Measurements from ENCODE around the gene OR52K1.

The OR52K1 gene

DNA sequence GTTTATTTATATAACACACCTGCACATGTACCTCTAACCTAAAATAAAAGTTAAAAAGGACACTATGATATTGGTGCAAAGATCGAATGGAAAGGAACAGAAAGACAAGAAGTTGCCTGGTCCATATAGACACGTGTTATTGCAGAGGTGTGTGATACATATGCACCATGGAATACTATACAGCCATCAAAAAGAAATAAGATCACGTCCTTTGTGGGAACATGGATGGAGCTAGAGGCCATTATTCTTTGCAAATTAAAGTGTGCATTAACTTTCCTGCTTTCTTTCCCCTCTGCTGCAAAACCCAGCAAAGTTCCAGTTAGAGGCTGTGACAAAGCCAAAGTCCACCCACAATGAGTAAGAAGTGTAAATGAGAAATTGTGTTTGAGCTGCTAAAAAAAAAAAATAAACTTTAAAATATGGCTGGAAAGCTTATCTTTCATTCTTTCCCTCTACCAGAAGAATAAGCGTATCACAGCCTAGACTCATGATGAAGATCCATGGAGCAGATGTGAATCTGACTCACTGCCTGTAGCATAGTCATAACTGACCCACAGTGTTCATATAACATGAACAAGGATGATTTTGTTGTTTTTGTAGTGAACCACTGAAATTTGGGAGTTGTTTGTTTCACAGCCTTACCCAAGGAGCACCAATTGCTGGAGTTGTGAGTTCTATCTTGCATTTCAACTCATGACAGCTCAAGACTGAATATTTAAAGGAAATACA lies 9.6 kb downstream of the OR52K1 start:
- no peak for DNase-seq

DNA sequence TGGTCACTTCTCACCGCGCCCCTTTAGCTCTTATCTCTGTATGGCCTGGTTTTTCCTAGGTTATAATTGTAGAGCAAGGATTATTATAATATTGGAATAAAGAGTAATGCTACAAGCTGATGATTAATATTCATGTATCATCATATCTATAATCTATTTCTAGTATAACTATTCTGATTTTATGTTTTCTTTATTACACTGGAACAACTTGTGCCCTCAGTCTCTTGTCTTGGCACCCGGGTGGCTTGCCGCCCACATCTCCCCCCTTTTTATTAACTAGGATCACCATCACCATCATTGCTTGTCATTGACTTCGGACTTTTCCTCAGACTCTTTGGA lies 11.0 kb downstream of the OR52K1 start:
- DNase-seq: no peak

DNA sequence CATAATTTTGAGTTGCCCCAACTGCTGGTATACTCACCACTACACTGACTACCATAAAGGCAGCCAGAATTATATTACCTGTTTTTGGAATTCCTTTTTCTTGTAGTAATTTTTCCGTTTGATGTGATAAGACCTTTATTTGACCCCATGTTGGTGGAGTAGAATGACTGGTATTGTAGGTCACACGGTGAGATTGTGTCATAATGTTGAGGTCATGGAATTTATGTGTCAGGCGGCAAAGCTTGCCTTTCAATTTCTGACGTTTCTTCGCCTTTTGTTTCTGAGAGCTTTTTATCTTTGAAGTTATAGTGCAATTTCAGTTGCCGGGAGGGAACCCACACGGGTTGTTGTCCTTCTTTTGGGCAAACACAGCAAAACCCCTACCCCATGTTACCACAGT lies 13.0 kb downstream of the OR52K1 start:
- DNase-seq: no peak

DNA sequence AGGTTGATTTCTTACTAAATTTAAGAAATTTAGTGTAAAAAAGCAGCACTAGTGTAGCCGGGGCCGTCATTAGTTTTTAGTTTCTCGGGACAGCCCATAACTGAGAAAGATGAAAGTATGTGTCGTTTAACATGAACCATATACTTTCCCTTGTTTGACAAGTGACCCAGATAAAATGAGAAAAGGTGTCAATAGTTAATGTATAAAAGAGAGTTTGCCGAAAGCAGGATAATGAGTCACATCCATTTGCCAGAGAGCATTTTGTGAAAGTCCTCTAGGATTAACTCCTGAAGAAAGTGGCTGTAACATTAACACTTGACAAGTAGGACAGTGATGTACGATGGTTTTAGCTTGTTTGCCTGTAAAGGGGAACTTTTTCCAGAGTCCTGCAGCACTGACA lies 13.5 kb downstream of the OR52K1 start:
- no peak for DNase-seq

DNA sequence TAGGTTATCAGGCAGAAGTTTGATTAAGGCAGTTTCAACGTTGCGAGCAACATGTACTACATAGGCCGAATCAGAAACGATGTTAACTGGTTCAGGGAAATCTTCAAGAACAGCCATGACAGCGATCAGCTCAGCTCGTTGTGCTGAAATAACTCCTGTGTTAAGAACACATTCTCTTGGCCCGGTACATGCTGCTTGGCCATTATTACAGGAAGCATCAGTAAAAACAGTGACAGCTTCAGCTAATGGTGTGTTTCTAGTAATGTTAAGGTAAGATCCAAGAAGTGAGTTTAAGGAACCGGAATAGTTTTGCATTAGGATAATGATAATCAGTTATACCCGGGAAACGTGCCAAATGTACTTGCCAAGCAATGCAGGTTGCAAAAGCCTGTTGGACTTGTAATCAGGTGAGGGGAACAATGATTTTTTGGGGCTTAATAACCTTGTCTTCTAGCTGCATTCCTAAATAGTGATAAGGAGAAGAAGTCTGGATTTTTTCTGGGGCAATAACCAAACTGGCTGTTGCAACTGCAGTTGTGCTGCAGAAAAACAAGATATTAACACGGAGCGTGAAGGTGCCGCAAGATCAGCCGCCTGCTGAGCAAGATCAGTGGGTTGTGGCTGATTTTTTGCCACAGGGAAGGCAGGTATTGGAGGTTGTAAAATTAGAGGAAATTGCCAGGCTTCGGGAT lies 14.3 kb downstream of the OR52K1 start:
- no peak for DNase-seq

DNA sequence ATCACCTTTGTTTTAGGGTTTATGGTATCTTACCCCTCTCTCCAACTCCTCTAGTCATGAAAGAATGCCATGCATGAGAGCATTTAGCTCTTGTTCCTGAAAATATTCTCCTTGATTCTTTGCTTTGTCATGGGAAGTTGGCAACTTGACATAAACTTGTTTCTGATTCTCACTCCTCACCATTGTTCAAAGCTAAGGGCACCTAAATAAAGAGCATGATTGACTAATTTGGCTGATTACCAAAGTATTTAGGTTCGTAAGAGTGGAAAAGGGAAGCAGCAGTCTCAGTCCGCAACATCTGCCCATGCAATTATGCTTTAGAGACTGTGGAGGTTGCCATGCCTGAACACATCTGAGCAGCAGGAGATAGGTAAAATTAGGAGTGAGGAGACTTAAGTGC lies 26.4 kb downstream of the OR52K1 start:
- DNase-seq: peak; percentile 27

DNA sequence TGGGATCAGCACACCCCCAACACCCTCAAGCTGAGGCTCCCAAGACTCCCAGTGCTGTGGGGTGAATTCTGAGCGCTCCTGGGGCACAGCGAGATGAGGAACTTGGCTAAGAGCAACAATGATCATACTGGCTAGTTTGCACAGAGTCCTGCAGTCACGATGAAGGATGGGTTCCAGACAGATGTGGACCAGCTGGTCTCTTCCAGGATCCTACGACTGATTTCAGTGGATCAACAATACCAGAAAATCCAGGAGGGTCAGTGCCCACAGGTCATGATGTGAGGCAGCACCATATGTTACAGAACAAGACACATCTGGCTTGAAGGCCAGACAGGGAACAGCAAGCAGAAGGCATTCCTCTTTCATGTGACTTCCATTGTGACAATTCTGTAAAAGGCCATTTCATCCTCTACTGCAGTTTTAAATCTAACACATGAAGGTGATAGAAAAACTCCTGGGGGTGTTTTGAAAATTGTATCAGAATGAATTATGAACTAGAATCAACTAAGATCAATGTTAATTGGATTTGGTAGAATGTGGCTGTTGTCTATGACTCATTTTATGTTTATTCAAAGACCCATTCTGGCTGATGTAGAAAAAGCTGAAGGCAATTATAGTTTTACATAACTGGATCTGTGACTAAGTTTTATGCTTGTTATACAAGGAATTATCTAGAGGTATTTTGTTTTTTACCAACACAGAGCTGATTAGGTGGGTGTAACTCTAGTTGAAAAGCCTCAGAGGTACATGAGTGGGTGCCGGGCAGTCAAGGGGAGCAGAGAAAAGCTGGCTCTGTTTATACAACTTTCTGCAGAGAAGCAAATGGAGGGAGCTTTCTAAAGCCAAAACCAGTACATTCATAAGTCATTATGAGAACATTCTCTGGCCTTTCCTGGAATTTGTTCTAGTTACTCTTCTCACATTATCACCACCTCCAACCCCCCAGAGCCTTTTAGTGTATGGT lies 29.1 kb downstream of the OR52K1 start:
- DNase-seq: no peak

DNA sequence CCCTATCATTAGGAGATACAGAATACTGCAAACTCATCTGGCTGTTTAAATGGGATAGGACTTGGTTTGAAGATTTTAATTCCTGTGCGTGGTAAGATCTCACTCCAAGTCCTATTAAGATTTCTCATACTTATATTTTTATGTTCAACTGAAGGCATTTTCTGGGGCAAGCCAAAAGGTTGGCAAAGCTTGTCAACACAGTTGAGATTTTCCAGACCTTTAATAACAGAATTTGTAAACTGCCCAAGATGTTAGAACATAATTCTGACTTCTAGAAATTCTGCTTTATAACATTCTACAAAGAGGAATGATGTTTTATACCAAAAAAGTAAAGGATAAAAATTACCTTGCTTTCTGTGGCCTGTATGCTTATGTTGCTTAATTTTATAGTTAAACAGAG lies 31.8 kb downstream of the OR52K1 start:
- no peak for DNase-seq

DNA sequence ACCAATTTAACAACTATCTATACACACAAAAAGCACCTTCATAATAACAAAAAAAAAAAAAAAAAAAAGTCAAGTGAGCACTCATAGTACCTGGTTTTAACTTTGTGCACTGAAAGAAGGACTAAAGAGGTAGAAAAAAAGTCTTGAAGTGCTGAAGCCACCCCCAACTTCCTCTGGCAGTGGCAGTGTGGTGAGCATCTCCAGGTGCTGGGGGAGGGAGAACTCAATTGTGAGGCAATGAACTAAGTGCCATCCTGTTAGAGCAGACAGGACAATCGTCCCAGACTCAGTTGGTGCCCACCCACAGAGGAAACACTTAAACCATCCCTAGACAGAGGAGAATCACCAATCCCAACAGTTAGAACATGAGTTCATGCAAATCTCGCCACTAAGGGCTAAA lies 39.9 kb downstream of the OR52K1 start:
- DNase-seq: no peak

DNA sequence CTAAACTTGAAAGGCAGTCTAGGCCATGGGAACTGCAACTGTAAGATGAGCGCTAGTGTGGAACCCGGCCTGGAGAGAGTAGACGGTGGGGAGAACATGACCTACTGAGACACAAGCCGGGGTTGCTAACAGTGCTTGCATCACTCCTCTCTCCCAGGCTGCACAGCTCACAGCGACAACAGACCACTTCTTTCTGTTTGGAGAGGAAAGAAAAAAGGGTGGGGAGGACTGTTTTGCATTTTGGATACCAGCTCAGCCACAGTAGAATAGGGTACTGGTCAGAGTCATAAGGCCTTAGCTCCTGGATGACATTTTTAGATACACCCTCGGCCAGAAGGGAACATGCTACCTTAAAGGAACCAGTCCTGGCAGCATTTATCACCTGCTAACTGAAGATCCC lies 40.3 kb downstream of the OR52K1 start:
- no peak for DNase-seq

DNA sequence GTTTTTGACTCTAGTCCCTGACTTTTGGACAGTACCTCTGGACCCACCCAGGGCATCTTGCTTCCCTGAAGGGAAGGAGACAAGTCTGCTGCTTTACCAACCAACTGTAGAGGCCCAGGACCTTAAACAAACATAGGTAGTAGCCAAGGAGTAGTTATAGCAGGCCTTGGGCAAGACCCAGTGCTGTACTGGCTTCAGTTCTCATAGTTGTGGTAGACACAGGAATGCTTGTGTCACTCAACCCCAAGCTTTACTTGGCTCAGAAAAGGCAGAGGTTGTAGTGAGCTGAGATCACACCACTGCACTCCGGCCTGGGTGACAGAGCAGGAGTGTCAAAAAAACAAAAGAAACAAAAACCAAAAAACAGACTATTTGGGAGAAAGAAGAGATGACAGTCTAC lies 41.2 kb downstream of the OR52K1 start:
- no peak for DNase-seq

DNA sequence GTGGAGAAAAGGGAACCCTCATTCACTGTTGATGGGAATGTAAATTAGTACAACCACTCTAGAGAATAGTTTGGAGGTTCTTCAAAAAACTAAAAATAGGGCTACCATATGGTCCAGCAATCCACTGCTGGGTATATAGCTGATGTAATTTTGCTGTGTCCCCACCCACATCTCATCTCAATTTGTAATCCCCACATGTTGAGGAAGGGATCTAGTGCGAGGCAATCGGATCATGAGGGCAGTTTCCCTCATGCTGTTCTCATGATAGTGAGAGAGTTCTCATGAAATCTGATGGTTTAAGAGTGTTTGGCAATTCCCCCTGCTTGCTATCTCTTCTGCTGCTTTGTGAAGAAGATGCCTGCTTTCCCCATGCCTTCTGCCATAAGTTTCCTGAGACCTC lies 45.5 kb downstream of the OR52K1 start:
- no peak for DNase-seq

DNA sequence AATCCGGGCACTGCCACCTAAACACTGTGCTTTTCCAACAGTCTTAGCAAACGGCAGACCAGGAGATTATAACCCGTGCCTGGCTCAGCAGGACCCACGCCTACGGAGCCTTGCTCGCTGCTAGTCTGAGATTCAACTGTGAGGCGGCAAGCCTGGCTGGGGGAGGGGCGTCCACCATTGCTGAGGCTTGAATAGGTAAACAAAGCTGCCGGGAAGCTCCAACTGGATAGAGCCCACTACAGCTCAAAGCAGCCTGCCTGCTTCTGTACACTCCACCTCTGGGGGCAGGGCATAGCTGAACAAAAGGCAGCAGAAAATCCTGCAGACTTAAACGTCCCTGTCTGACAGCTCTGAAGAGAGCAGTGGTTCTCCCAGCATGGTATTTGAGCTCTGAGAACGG lies 49.2 kb downstream of the OR52K1 start:
- peak; percentile 7 for DNase-seq

DNA sequence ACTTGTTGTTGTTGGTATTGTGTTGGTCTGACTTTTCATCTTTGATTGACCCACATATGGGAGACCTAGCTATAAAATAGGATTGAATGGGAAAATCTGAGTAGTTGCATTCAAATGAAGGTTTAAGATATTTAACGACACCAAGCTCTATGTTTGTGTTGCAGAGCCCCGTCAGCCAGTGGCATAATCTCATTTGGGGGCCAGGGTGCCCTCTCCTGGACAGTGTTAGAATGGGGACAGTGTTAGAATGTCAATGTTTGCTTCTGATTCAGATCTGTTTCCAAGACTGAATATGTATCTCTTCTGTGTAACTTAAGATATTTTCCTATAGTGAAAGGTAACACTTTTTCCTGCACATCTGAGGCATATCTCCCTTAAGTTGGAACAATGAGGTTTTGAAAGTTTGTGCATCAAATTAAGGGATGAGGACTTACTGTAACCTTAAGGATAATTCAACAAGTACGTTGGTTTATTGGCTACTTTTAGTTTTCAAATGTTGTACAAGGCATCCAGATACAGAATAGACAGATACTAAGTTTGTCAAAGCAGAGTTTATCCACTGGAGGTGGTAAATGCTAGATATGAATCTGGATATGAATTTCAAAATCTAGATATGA lies 57.3 kb downstream of the OR52K1 start:
- DNase-seq: peak; percentile 40

DNA sequence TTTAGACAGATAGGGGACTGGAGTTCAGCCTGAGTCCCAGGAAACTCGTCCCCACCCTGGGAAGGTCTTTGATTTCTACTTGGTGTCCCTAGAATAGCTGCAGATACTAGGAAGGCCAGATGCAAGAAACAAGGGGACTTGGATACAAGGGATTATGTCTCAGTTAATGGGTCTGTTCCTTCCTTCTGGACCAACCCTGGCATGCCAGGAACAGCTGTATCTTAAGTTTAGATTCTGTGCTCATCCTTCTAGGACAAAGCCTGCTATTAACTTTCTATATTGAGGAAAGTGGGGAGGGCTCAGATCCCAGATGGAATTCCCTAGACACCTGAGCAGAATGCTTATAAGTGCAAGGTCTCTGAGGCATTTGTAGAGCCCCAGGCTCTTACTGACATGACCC lies 58.6 kb downstream of the OR52K1 start:
- no peak for DNase-seq
